ENCODE results near the gene CMIP.

CMIP gene

GRCh38 chr16:81752225-81752875, 307.7 kb downstream of the CMIP start:
- H3K36me3 Mint-ChIP-seq = no peaks in the 10 kb centered on the region
- no peak overlapping the region for H3K27ac Mint-ChIP-seq
- no peaks in the 10 kb centered on the region for H3K9me3 Mint-ChIP-seq (ENCODE audit: low read depth)
- no peaks in the 10 kb centered on the region for H3K4me1 Mint-ChIP-seq (ENCODE audit: low read depth)
- H3K27me3 Mint-ChIP-seq = no peaks in the 10 kb centered on the region
- H3K4me3 Mint-ChIP-seq = no peak overlapping the region

GRCh38 chr16:81752876-81753227, 308.2 kb downstream of the CMIP start:
- Mint-ChIP-seq H3K27me3 (no peaks in the 10 kb centered on the region), H3K9me3 (ENCODE audit: low read depth) (no peaks in the 10 kb centered on the region), H3K4me3 (no peak overlapping the region), H3K36me3 (no peaks in the 10 kb centered on the region), H3K4me1 (ENCODE audit: low read depth) (no peaks in the 10 kb centered on the region), H3K27ac (no peak overlapping the region)

GRCh38 chr16:81754858-81755257, 310.2 kb downstream of the CMIP start:
- Mint-ChIP-seq H3K27me3 (no peaks in the 10 kb centered on the region), H3K4me1 (ENCODE audit: low read depth) (no peaks in the 10 kb centered on the region), H3K4me3 (no peak overlapping the region), H3K9me3 (ENCODE audit: low read depth) (no peaks in the 10 kb centered on the region), H3K27ac (no peak overlapping the region), H3K36me3 (no peaks in the 10 kb centered on the region)

GRCh38 chr16:81755915-81756614, 311.5 kb downstream of the CMIP start:
- H3K27ac Mint-ChIP-seq = no peak overlapping the region
- H3K4me3 Mint-ChIP-seq = no peak overlapping the region
- no peaks in the 10 kb centered on the region for H3K9me3 Mint-ChIP-seq (ENCODE audit: low read depth)
- no peaks in the 10 kb centered on the region for H3K4me1 Mint-ChIP-seq (ENCODE audit: low read depth)
- H3K27me3 Mint-ChIP-seq = no peaks in the 10 kb centered on the region
- H3K36me3 Mint-ChIP-seq = no peaks in the 10 kb centered on the region

GRCh38 chr16:81756615-81757356, 312.2 kb downstream of the CMIP start:
- H3K9me3 Mint-ChIP-seq (ENCODE audit: low read depth) = no peaks in the 10 kb centered on the region
- H3K27ac Mint-ChIP-seq = no peak overlapping the region
- no peak overlapping the region for H3K4me3 Mint-ChIP-seq
- no peaks in the 10 kb centered on the region for H3K36me3 Mint-ChIP-seq
- H3K4me1 Mint-ChIP-seq (ENCODE audit: low read depth) = no peaks in the 10 kb centered on the region
- no peaks in the 10 kb centered on the region for H3K27me3 Mint-ChIP-seq

GRCh38 chr16:81758376-81758775, 313.8 kb downstream of the CMIP start:
- Mint-ChIP-seq H3K27me3 (no peaks in the 10 kb centered on the region), H3K36me3 (no peaks in the 10 kb centered on the region), H3K4me3 (no peak overlapping the region), H3K27ac (no peak overlapping the region), H3K4me1 (ENCODE audit: low read depth) (no peaks in the 10 kb centered on the region), H3K9me3 (ENCODE audit: low read depth) (no peaks in the 10 kb centered on the region)
